ENCODE data around the gene E2F4.

E2F4 gene

GRCh38 chr16:67234180-67234597 lies 42.2 kb downstream of the E2F4 start:
- DNase-seq (ENCODE audit: low read depth, low spot score) = no peak

- no peak for DNase-seq (ENCODE audit: low read depth, low spot score)
These were observed 44.0 kb downstream of the E2F4 start for GRCh38 chr16:67235816-67236562.

- DNase-seq (ENCODE audit: low read depth, low spot score) = no peak
These were observed 44.8 kb downstream of the E2F4 start for GRCh38 chr16:67236563-67237395.

- no peak for DNase-seq (ENCODE audit: low read depth, low spot score)
These were observed 45.7 kb downstream of the E2F4 start for GRCh38 chr16:67237396-67238277.

GRCh38 chr16:67238278-67238575 lies 46.3 kb downstream of the E2F4 start:
- DNase-seq (ENCODE audit: low read depth, low spot score) = no peak

GRCh38 chr16:67238806-67239470 lies 47.0 kb downstream of the E2F4 start:
- no peak for DNase-seq (ENCODE audit: low read depth, low spot score)

- no peak for DNase-seq (ENCODE audit: low read depth, low spot score)
These were observed 48.6 kb downstream of the E2F4 start for GRCh38 chr16:67240506-67240905.

GRCh38 chr16:67241008-67241900 lies 49.3 kb downstream of the E2F4 start:
- no peak for DNase-seq (ENCODE audit: low read depth, low spot score)

GRCh38 chr16:67242138-67242730 lies 50.3 kb downstream of the E2F4 start:
- no peak for DNase-seq (ENCODE audit: low read depth, low spot score)

- no peak for DNase-seq (ENCODE audit: low read depth, low spot score)
These were observed 51.5 kb downstream of the E2F4 start for GRCh38 chr16:67243481-67243880.

- no peak for DNase-seq (ENCODE audit: low read depth, low spot score)
These were observed 52.6 kb downstream of the E2F4 start for GRCh38 chr16:67244387-67245185.

- no peak for DNase-seq (ENCODE audit: low read depth, low spot score)
These were observed 53.2 kb downstream of the E2F4 start for GRCh38 chr16:67245186-67245585.

- DNase-seq (ENCODE audit: low read depth, low spot score) = no peak
These were observed 53.7 kb downstream of the E2F4 start for GRCh38 chr16:67245674-67246080.

GRCh38 chr16:67246081-67246755 lies 54.3 kb downstream of the E2F4 start:
- DNase-seq (ENCODE audit: low read depth, low spot score) = peak; percentile 67

- no peak for DNase-seq (ENCODE audit: low read depth, low spot score)
These were observed 54.8 kb downstream of the E2F4 start for GRCh38 chr16:67246756-67247191.

GRCh38 chr16:67247192-67248072 lies 55.5 kb downstream of the E2F4 start, which contains the start of gene FHOD1:
TSS of gene FHOD1 (minus strand) at chr16:67247481. CDS start at chr16:67247410, 71 bp downstream.
- DNase-seq (ENCODE audit: low read depth, low spot score) = peak; percentile 68

- no peak for DNase-seq (ENCODE audit: low read depth, low spot score)
These were observed 56.1 kb downstream of the E2F4 start for GRCh38 chr16:67248073-67248400.

Measured in brain pericyte (primary cell).